D721Med (cell line): ENCODE measurements around the gene PRICKLE2.

Experiments used
- DNase-seq: peaks from one replicate; pipeline ENCODE4 v3.0.0; 2011; ENCODE audit warnings: low spot score; ENCODE audit not compliant: insufficient read length
- FAIRE-seq: peaks from 2 replicates; lab custom pipeline; 2011; peaks lifted over from hg19 to GRCh38; lab: Jason Lieb, UNC
- TF ChIP-seq, protein P1 (sequence below): IDR thresholded peaks from 2 replicates; pipeline ENCODE4 v1.5.1; 2012; ENCODE audit warnings: mild to moderate bottlenecking, control low read depth; ENCODE audit not compliant: insufficient read depth; ENCODE audit errors: missing control alignments

PRICKLE2 gene

DNA sequence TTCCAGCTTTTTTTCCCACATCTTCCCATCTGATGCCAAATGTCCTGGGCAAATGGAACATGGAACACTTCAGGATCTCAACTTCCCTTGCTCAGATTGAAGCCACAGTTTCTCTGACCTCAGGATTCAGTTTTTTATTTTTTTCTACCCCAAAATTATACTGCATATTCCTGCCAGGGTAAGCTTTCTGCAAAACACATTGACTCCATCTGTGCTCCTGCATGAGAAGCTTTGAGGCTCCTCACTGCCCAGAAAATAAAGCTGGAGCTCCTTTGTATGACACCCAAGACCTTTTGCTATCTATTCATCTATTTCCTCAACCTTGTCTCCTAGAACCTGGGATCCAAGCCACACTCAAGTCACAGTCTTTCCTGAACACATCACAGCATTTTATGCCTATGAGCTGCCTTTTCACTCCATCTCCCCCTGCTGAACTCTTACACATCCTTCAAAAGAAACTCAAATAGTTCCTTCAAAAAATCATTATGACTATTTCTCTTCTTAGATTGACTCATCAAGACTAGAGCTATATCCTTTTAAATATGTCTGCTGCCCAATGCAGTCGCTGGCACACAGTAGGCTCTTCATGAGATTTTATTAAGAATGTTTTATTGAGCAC lies 144.5 kb downstream of the PRICKLE2 start:
- FAIRE-seq (no peak), DNase-seq (no peak)
- TF ChIP-seq, protein P1, sequence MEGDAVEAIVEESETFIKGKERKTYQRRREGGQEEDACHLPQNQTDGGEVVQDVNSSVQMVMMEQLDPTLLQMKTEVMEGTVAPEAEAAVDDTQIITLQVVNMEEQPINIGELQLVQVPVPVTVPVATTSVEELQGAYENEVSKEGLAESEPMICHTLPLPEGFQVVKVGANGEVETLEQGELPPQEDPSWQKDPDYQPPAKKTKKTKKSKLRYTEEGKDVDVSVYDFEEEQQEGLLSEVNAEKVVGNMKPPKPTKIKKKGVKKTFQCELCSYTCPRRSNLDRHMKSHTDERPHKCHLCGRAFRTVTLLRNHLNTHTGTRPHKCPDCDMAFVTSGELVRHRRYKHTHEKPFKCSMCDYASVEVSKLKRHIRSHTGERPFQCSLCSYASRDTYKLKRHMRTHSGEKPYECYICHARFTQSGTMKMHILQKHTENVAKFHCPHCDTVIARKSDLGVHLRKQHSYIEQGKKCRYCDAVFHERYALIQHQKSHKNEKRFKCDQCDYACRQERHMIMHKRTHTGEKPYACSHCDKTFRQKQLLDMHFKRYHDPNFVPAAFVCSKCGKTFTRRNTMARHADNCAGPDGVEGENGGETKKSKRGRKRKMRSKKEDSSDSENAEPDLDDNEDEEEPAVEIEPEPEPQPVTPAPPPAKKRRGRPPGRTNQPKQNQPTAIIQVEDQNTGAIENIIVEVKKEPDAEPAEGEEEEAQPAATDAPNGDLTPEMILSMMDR: no peak

DNA sequence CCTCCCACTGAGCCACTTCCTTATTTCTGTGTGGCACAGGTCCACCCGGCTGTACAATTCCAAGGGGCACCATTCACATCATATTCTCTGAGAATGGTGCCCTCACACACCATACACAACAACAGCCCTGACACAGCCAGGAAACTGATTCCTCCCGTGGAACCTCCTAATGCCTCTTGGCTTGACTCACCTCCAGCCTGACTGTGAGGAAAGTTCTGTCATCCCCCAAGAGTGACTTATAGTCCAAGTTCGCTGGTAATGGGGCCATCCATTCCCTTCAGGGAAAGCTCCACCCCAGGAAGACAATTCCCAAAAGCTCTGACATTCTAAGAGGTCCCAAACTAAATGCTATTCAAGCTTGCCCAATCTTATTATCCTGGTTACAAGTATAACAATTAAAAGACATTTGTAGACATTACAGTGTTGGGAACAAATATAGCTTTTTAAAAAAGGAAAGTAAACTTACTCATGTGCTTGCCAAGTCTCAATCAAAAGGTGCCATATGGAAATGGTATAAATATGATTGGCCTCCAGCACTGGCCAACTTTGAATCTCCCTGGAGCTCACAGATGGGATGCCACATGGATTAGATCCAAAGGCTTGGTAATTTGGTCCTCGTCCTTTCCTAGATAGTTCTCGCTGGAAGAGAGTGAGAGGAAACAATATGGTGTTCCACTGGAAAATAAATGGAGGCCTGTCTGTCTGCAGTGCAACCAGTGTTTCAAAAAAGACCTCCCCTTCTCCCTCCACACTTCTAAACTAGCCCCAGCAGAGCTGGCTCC lies 145.7 kb downstream of the PRICKLE2 start:
- TF ChIP-seq, protein P1: no peak

DNA sequence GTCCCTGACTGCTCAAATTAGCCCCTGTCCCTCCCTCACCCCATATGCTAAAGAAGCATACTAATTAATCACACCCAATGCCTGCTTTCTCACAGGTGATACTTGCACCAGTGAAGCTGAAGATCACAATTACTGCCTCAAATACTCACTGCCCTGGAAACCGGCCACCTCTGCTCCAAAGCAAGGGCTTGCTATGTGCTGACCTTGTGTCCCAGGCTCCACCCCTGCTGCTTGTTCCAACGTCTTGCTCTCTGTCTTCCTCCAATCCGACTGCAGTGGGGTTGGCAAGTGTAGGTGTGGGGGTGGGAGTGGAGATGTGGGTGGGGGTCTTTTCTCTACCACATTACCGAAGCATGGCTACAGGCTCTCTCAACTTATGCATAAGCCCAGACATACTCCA lies 146.3 kb downstream of the PRICKLE2 start:
- TF ChIP-seq, protein P1: no peak
- FAIRE-seq (no peak), DNase-seq (no peak)

More for the DNA sequence above, 145.7 kb downstream of the PRICKLE2 start:
- DNase-seq (no peak), FAIRE-seq (no peak)

DNA sequence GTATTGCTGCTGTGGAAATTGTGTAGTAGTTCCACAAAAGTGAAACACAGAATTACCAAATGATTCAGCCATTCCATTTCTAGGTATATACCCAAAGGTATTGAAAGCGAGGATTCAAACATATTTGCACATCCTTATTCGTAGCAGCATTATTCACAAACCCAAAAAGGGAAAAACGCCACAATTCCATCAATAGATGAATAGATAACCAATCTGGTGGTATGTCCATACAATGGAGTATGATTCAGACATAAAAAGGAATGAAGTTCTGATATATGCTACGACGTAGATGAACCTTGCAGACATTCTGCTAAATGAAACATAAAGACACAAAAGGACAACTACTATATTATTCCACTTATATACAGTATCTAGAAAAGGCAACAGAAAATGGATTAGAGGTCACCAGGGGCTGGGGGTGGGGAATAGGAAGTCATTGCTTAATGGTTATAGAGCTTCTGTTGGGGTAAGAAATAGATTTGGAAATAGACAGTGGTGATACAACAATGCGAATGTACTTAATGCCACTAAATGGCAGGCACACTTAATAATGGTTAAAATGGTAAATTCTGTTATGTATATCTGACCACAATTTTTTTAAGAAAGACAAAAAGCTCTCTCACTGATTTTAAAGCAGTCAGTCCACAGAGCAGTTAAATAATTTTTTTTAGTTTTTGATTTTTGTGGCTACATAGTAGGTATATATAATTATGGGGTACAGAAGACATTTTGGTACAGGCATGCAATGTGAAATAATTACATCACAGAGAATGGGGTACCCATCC lies 150.2 kb downstream of the PRICKLE2 start:
- FAIRE-seq (no peak), DNase-seq (no peak)
- TF ChIP-seq, protein P1: no peak

DNA sequence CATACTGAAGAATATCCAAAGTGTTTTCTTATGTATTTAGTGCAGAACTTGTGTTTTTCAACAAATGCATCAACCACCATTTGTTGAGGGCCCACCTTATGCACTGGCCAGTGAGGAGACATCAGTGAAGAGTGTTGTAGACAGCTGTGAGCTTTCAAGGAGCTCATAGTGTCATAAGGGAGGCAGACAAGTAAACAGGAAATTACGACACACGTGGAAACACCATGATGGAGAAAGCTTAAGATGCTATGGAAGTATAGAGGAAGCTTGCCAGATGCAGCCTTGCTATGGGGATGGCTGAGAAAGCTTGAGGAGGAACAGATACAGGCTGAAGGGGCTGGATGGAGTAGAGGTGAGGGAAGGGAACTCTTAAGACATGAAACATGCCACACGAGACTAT lies 151.2 kb downstream of the PRICKLE2 start:
- no peak for FAIRE-seq
- no peak for DNase-seq
- TF ChIP-seq, protein P1: no peak

DNA sequence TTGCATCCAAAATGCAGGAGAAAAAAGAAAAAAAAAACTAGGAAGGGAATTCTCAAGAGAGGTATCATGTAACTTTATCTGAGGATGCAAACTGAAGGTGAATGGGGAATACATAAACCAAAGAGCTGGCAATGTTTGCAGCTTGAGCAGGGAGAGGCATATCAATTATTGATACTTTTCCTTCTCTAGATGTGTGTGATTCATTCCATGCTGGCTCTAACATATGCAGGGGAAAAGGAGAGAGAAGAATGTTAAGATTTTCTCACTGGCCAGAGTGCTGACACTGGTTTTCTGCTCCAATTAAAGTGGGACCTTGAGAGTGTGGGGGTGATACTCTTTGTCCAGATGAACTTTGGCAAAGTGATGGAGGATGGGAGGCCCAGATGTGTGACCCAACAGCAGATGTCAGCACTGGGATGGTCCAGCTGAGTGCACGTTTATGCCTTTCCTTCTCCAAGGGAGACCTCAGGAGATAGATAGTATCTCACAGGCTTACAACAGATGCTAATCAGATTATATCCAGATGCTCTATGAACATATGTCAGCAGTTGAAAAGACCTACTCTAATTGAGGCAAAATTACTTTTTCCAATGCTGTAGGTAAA lies 152.0 kb downstream of the PRICKLE2 start:
- DNase-seq: no peak
- FAIRE-seq: peak; percentile 51
- TF ChIP-seq, protein P1: no peak
